Stimulated activated CD8-positive, alpha-beta memory T cell treated with anti-CD3 and anti-CD28 coated beads, Interleukin-2, amount 100 ng/mL, for 48 hours (primary cell): ENCODE measurements around the gene SELPLG.
A peak's percentile ranks its signal among the peaks of the same experiment; 100 is the strongest.
"Not testable (repeated sequence)": the region's sequence is repeated elsewhere in the genome, so short reads cannot be mapped to it uniquely, and the experiment has no call there.

Experiments used
- DNase-seq, 2 donors: peaks; one replicate each; pipeline ENCODE4 v3.0.0-alpha.2; 2020; ENCODE audit warnings: low read depth in 2 of 2

SELPLG gene

DNA sequence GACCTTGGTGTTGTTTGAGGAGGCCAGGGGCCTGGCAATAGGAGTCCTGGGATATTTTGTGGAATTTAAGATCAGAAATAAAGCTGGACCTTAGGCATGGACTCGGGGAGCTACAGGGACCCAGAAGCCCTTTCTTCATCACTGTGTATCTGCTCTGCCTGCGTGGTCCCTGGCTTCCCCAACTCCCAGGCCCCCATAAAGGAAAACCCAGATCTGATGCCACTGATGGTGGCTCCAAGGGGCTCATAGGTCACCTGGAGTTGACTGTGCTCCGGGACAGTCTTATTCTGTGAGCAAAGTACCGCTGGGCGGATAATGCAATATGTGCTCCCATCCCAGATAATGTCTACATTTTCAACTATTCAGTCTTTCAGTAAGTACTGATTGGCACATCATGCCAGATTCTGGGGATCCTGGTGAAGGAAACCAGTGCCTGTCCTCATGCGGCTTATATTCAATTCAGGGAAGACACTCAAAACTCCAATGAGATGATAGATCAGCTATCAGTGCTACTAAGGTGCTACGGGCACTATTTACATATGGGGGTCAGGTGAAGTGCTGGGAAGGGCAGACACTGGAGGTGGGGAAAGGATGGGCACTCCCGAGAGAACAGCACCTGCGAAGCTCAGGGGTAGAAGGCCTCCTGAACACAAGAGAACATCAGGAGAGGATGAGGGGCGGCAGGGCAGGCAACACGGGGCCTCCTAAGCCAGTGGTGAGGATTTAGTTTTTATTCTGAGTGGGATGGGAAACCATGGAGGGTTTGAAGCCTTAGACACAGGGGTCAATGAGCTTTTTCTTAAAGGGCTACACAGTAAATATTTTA lies 5.5 kb upstream of the SELPLG start:
- no peak for DNase-seq

DNA sequence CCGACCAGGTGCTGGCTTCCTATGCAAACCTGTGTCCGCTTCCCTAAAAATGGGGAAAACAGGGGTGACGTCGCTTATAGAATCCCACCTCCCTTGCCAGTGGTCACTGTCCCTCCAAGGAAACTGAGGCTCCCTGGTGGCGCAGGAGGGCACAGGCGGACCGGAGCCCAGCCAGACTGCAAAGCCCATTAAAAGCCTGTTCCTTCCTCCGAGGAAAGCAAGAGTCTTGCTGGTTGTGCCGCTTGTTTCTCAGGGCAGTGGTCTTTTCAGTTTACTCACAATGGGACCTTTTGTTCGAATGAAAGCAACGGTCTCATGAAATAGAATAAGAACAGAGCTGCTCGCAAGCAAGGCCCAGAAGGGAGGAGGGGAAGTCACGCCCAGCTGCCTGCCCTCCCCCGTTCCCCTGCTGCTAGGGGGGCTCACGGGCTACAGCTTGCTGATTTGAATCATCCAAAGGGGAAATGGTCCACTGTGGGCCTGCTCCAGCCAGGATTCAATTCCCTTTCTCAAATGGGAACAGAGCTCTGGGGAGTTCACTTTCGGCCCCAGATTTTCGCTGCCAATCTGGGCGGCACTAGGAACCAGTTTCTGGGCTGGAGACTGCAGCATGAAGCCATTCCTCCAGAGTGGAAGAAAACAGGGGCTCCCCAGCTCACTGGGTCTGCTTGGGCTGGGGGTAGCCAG lies 4.6 kb upstream of the SELPLG start:
- no peak for DNase-seq

DNA sequence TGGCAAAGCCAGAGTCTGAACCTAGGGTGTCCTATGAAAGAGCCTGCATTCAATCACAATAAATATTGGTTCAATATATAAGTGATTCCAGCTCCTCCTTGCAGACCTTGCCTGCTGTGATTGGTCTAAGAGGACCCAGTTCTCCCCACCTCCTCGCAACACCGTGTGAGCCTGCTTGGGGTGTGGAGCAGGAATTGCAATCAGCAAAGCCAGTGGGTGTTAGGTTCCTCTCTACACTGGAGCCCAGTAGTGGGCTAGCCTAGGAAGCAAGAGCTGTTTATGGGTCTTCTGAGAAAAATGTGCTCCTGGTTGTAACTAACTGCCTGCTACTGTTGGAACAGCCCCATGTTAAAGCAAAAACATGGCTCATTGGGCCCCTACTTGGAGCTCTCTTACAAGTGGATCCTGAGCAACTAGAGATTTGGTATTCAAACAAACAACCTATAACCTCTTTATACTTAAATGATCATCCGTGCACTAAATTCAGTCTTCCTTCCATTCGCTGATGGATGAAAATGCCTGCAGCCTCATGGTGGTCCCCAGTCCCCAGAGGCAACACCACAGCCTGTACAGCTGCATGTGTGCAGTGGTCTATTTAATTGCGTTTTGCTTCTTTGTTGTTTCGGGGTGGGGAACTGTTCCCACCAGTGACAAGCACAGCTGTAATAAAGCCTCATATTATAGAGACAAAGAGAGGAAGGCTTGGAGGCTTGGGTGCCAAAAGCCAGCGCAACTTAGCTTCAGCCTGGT lies 3.7 kb upstream of the SELPLG start:
- no peak for DNase-seq

GRCh38 chr12:108635997-108636808 lies 2.5 kb upstream of the SELPLG start:
- no peak for DNase-seq

DNA sequence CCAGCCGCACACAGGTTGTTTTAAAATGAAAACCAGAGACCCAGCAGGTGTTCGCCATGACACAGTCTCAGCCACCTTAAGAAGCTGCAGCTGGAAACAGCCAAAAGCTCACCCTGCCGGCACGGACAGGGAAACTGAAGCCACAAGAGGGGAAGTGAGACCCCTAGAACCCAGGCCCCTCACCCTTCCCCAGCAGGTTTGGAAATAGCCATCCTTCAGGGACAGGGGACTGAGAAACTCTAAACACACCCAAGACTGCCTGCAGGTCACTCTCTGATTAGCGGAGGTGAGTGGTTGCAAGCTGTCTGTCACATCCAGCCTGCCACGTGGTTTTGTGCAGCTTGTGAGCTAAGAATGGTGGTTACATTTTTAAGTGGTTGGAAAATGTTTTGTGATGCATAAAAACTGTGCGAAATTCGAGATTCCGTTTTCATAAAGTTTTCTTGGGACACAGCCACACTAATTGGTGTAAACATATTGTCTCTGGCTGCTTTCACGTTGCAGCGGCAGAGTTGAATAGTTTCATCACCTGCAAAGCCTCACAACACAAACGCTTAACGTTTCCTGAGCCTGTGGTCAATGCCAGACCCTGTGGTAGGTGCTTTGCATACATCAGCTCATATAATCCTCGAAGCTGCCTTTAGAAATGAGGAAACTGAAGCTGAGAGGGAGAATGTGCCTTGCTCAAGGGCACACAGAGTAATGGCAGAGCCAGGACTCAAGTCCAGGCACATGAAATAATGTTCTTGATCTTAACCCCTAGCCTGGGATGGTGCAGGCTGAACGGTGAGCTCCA lies 1.7 kb upstream of the SELPLG start:
- DNase-seq: no peak

- DNase-seq: no peak
These were observed 652 bp upstream of the SELPLG start for GRCh38 chr12:108634341-108634751.

- no peak for DNase-seq
These were observed 587 bp downstream of the SELPLG start for GRCh38 chr12:108633081-108633533.

- DNase-seq: not testable (repeated sequence)
These were observed 2.4 kb downstream of the SELPLG start for GRCh38 chr12:108631261-108631660.

- DNase-seq: no peak
These were observed 3.0 kb downstream of the SELPLG start for GRCh38 chr12:108630481-108631207.

DNA sequence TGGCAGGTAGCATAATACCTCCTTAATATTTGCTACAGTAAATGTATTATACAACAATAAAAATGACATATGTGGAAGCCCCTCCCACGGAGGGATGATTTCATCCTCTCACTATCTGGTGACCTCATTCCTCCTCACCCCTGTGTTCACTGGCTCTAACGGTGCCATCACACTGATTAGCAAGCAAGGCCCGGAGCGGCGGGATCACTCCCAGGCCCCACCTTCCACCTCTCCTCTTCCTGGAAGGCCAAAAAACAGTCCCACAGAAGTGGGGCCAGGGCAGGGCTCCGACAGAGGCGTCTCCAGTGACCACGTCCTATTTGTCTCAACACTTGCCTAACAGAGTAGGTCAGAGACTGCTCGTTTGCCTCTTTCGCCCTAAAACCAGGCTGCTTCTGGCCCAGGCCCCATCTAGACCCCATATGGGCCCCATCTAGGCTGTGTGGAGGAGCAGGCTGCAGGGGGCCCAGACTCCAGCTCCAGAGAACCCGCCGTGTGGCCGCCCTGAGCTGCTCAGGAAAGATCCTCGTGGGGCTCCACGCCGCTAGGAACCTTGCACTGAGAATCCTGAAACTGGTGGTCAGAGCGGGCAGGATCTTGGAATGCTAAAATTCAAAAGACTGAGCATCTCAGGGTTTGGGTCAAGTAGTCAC lies 3.7 kb downstream of the SELPLG start:
- DNase-seq: peak in 1 of 2 donors; percentile 56

DNA sequence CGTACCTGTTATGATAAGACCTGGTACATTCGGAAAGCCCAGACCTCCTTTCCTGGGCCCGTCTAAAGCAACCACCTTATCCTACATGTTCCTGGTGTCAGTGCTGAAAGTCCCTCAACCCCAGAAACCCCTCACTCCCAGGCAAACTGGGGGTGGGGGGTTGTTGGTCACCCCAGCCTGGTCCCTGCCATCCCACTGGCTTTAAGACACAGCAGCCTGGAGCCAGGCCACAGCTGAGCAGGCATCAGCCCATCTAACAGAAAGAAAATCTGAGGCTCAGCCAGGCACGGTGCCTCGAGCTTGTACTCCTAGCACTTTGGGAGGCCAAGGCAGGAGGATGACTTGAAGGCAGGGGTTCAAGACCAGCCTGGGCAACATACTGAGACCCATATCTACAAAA lies 4.5 kb downstream of the SELPLG start:
- no peak for DNase-seq

DNA sequence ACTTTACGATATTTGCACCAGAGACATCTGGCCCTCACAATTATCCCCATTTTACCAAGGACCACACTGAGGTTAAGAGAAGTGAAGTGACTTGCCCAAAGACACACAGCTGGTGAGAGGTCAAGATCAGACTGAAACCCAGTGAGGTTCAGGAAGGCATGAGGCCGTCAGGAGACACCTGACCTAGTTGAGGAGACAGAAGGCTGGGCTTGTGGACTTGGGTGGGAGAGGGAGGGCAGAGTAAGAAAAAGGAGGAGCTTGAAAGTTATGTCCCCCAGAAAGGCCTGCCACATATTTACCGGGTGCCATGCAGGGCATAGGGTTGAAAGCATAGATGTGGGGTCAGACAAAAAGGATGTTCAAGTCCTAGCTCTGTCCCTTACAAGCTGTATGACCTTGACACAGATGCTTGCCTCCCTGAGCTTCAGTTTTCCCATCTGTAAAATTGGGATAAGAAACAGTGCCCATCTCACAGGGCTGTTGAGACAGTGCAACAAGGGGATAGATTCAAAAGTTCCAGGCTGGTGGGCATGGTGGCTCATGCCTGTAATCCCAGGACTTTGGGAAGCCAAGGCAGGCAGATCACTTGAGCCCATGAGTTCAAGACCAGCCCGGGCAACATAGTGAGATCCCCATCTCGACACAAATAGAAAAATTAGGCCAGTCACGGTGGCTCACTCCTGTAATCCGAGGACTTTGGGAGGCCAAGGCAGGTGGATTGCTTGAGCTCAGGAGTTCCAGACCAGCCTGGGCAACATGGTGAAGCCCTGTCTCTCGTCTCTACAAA lies 6.4 kb downstream of the SELPLG start:
- DNase-seq: no peak

- DNase-seq: no peak
These were observed 8.5 kb downstream of the SELPLG start for GRCh38 chr12:108625228-108625627.

DNA sequence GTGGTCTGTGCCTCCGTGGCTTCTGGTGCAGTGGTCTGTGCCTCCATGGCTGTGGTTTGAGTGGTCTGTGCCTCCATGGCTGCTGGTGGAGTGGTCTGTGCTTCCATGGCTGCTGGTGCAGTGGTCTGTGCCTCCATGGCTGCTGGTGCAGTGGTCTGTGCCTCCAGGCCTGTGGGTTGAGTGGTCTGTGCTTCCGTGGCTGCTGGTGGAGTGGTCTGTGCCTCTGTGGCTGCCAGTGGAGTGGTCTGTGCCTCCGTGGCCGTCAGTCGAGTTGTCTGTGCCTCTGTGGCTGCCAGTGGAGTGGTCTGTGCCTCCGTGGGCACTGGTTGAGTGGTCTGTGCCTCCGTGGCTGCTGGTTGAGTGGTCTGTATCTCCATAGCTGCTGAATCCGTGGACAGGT lies 10.1 kb downstream of the SELPLG start:
- DNase-seq: no peak

DNA sequence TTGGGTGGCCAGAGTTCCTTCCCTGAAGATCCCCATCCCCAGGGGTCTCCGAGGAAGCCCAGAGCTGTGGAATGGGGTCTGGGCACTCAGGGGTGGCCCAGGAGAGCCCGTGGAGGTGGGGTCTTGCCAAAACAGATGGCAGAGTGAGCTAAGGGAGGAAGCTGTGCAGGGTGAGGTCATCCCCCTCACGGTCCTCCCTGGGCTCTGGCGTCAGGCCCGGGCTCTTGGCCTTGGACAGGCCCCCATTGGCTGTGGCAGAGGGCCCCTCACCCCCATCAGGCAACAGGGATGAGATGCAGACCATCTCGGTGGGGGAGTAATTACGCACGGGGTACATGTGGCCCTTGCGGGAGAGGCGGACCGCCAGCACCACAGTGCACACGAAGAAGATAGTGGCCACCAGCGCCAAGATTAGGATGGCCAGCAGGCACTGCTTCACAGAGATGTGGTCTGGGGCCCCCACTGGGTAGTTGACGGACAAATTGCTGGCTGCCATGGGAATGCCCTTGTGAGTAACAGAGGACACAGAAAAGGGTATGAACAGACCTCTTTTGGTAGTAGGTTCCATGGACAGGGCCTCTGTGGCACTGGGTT lies 10.7 kb downstream of the SELPLG start:
- no peak for DNase-seq

- DNase-seq: no peak
These were observed 11.3 kb downstream of the SELPLG start for GRCh38 chr12:108622421-108622820.

DNA sequence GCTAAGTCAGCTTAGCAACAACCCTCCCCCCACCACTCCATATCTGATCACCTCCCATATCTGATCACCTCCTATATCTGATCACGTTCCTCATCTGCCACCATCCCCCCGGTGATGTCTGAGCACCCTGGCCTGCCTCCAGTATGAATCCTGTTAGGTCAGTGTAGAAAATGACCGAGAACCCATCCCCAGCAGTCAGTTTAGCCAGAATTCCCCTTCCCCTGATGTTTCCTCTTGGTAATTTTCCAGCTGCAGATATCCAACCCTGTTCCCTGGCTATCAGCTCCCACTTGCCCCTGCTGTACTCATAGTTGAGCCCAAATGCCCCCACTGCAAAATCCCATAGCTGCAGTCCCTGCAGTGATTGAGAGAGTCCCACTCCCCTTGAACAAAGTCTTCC lies 12.5 kb downstream of the SELPLG start:
- no peak for DNase-seq

DNA sequence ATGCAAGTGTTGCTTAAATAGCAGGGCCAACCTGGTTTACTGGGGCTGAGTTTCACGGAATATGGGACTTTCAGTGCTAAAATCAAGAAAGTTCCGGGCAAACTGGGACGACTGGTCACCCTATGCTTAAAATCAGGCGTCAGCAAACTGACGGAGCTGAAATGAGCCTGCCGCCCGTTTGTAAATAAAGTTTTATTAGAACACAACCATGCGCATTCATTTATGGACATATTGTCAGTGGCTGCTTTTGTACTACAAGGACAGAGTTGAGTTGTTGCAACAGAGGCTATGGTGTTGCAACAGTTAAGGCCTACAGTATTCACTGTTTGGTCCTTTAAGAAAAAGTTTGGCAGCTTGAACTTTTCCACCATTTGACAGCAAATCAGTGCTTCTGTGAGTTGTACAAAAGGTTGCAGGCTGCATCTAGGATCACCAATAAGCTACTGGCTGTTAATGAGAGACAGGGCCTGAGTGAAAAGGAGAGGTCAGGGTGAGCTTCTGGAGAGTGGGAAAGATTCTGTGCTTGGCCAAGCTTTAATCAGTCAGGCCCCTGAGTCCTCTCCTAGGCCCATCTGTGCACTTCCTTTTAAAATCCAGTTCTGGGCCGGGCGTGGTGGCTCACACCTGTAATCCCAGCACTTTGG lies 13.3 kb downstream of the SELPLG start:
- DNase-seq: no peak
